ENCODE data around the gene SLU7.

- TF ChIP-seq, protein P1, sequence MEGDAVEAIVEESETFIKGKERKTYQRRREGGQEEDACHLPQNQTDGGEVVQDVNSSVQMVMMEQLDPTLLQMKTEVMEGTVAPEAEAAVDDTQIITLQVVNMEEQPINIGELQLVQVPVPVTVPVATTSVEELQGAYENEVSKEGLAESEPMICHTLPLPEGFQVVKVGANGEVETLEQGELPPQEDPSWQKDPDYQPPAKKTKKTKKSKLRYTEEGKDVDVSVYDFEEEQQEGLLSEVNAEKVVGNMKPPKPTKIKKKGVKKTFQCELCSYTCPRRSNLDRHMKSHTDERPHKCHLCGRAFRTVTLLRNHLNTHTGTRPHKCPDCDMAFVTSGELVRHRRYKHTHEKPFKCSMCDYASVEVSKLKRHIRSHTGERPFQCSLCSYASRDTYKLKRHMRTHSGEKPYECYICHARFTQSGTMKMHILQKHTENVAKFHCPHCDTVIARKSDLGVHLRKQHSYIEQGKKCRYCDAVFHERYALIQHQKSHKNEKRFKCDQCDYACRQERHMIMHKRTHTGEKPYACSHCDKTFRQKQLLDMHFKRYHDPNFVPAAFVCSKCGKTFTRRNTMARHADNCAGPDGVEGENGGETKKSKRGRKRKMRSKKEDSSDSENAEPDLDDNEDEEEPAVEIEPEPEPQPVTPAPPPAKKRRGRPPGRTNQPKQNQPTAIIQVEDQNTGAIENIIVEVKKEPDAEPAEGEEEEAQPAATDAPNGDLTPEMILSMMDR (IDR thresholded peaks at IDR 0.05) = no peak
- no peak for TF ChIP-seq POLR2A (IDR thresholded peaks at IDR 0.05)
Observed at GRCh38 chr5:160442824-160443431, 24.0 kb upstream of the SLU7 start.
